Activated CD8-positive, alpha-beta T cell treated with anti-CD3 and anti-CD28 coated beads for 36 hours (primary cell): ENCODE results near the gene NEB. TPM values are rescaled to one million over a fixed set of nuclear protein-coding genes. Genes with fewer than 3 reads are reported as not detected.

ENCODE experiments used
- ATAC-seq: fragments of 200-7000 bp; cut with Tn5 transposase; one replicate; pipeline ENCODE4 v1.10.0; 2021; ENCODE audit warnings: mild to moderate bottlenecking, moderate library complexity
- CTCF ChIA-PET: fragments of 350-600 bp; sonication (Branson Sonifier 250); formaldehyde crosslinking; loops from one replicate; lab custom pipeline; 2021; ENCODE audit warnings: antibody characterized with exemption; lab: Charles Lee
- POLR2A ChIA-PET: fragments of 350-600 bp; sonication (Branson Sonifier 250); formaldehyde crosslinking; loops from one replicate; lab custom pipeline; 2021; ENCODE audit warnings: antibody characterized with exemption; lab: Charles Lee
- DNase-seq: peaks from one replicate; pipeline ENCODE4 v3.0.0-alpha.2; 2020
- H3K27ac Mint-ChIP-seq: one replicate; pipeline ENCODE4 v1.8.0; 2021; ENCODE audit warnings: mild to moderate bottlenecking, mixed read lengths
- H3K27me3 Mint-ChIP-seq: one replicate; pipeline ENCODE4 v1.8.0; 2021; ENCODE audit warnings: mixed read lengths
- H3K36me3 Mint-ChIP-seq: one replicate; pipeline ENCODE4 v1.8.0; 2021; ENCODE audit warnings: low read depth, mixed read lengths
- H3K4me1 Mint-ChIP-seq: one replicate; pipeline ENCODE4 v1.8.0; 2021; ENCODE audit warnings: low read depth, mixed read lengths
- H3K4me3 Mint-ChIP-seq: one replicate; pipeline ENCODE4 v1.8.0; 2021; ENCODE audit warnings: mild to moderate bottlenecking, moderate library complexity, mixed read lengths
- H3K9me3 Mint-ChIP-seq: one replicate; pipeline ENCODE4 v1.8.0; 2021; ENCODE audit warnings: mixed read lengths
- CTCF ChIP-seq: fragments of 200-600 bp; IDR thresholded peaks from one replicate; pipeline ENCODE4 v1.8.0; 2022; ENCODE audit warnings: antibody characterized with exemption, mild to moderate bottlenecking
- intact Hi-C: fragments of 100-400 bp; cut with micrococcal nuclease; formaldehyde crosslinking; loops from one replicate; pipeline ENCODE4 v1.10.0; 2022
- total RNA-seq, 2 experiments: library from RNA; stranded (reverse); gene quantifications; one replicate each; pipeline ENCODE4 v1.2.3, GENCODE V29; 2021

Gene NEB
- total RNA-seq, 2 experiments from 2014 or later: 0.18 to 0.34 TPM

GRCh38 chr2:151655663-151656398, 78.4 kb downstream of the NEB start:
- CTCF ChIA-PET: interaction anchor here (1.4 kb wide), 1 partner anchor 11 kb away, joined by 4 read pairs; no protein-coding TSS in a partner anchor
- H3K4me1 Mint-ChIP-seq: no peaks in the 10 kb centered on the region
- no peaks in the 10 kb centered on the region for H3K27me3 Mint-ChIP-seq
- H3K9me3 Mint-ChIP-seq: no peaks in the 10 kb centered on the region
- no peak overlapping the region for H3K4me3 Mint-ChIP-seq
- POLR2A ChIA-PET: no interaction called here
- TF ChIP-seq CTCF: no peak
- DNase-seq (no peak), ATAC-seq (no peak)
- intact Hi-C loops: no loop called here
- H3K27ac Mint-ChIP-seq: no peak overlapping the region
- H3K36me3 Mint-ChIP-seq: no peaks in the 10 kb centered on the region

- ATAC-seq: no peak
- ChIA-PET POLR2A (no interaction called here), CTCF (no interaction called here)
- H3K4me3 Mint-ChIP-seq: no peak overlapping the region
- no peaks in the 10 kb centered on the region for H3K9me3 Mint-ChIP-seq
- intact Hi-C loops: no loop called here
- H3K36me3 Mint-ChIP-seq: no peaks in the 10 kb centered on the region
- no peak for DNase-seq
- TF ChIP-seq CTCF: no peak
- H3K27me3 Mint-ChIP-seq: no peaks in the 10 kb centered on the region
- no peak overlapping the region for H3K27ac Mint-ChIP-seq
- no peaks in the 10 kb centered on the region for H3K4me1 Mint-ChIP-seq
Observed at GRCh38 chr2:151654891-151655290, 79.4 kb downstream of the NEB start.

- no peaks in the 10 kb centered on the region for H3K27me3 Mint-ChIP-seq
Observed at GRCh38 chr2:151654085-151654484, 80.2 kb downstream of the NEB start.

GRCh38 chr2:151651274-151651673, 83.0 kb downstream of the NEB start:
- Mint-ChIP-seq H3K27ac (no peak overlapping the region), H3K4me3 (no peak overlapping the region), H3K27me3 (no peaks in the 10 kb centered on the region), H3K4me1 (no peaks in the 10 kb centered on the region), H3K36me3 (peaks cover 3% of the 10 kb centered on the region), H3K9me3 (peaks cover 2% of the 10 kb centered on the region)
- POLR2A ChIA-PET: no interaction called here
- no peak for TF ChIP-seq CTCF
- CTCF ChIA-PET: interaction anchor here (0.6 to 1.2 kb wide), 2 partner anchors 12 to 159 kb away, joined by 3 to 6 read pairs; no protein-coding TSS in a partner anchor
- ATAC-seq (no peak), DNase-seq (no peak)
- intact Hi-C loops: no loop called here

More at GRCh38 chr2:151654085-151654484, 80.2 kb downstream of the NEB start:
- no peak for ATAC-seq
- ChIA-PET POLR2A (no interaction called here), CTCF (no interaction called here)
- TF ChIP-seq CTCF: no peak
- Mint-ChIP-seq H3K36me3 (no peaks in the 10 kb centered on the region), H3K4me3 (no peak overlapping the region), H3K27ac (no peak overlapping the region), H3K4me1 (no peaks in the 10 kb centered on the region), H3K9me3 (no peaks in the 10 kb centered on the region)
- intact Hi-C loops: no loop called here
- no peak for DNase-seq

GRCh38 chr2:151650456-151650855, 83.8 kb downstream of the NEB start:
- DNase-seq: no peak
- H3K9me3 Mint-ChIP-seq: peaks cover 2% of the 10 kb centered on the region
- intact Hi-C loops: no loop called here
- no peak for ATAC-seq
- H3K4me1 Mint-ChIP-seq: no peaks in the 10 kb centered on the region
- ChIA-PET CTCF (interaction anchor here (0.6 to 0.9 kb wide), 2 partner anchors 160 to 348 kb away, joined by 3 read pairs; no protein-coding TSS in a partner anchor), POLR2A (no interaction called here)
- H3K27ac Mint-ChIP-seq: no peak overlapping the region
- no peaks in the 10 kb centered on the region for H3K27me3 Mint-ChIP-seq
- no peak for TF ChIP-seq CTCF
- H3K4me3 Mint-ChIP-seq: no peak overlapping the region
- peaks cover 3% of the 10 kb centered on the region for H3K36me3 Mint-ChIP-seq
